ENCODE results near the gene KPNA4.
"Not testable (repeated sequence)": the region's sequence is repeated elsewhere in the genome, so short reads cannot be mapped to it uniquely, and the experiment has no call there.

KPNA4 gene, protein sequence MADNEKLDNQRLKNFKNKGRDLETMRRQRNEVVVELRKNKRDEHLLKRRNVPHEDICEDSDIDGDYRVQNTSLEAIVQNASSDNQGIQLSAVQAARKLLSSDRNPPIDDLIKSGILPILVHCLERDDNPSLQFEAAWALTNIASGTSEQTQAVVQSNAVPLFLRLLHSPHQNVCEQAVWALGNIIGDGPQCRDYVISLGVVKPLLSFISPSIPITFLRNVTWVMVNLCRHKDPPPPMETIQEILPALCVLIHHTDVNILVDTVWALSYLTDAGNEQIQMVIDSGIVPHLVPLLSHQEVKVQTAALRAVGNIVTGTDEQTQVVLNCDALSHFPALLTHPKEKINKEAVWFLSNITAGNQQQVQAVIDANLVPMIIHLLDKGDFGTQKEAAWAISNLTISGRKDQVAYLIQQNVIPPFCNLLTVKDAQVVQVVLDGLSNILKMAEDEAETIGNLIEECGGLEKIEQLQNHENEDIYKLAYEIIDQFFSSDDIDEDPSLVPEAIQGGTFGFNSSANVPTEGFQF

GRCh38 chr3:160565442-160566403 is at the start of gene KPNA4:
Gene KPNA4, minus strand, starts transcription at chr3:160565571. Its CDS starts 289 bp downstream, at chr3:160565282.
- DNase-seq, result peak; percentile 93 to 98

DNA sequence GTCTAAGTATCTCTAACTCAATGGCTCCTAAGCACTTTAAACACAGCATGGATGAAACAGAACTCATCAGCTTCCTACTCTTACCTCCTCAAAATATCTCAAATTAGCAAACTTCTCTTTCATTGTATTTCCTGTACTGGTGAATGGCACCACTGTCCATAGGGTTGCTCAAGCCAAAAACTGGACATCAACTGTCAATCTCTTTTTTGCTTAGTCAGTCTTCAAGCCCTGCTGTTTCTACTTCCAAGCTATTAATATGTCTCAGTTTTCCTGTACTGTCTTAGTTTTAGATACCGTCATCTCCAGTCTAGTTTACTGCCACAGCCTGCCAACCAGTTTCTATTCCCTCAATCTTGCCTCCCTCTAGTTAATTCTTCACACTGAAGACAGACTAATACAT is 48.3 kb upstream of the KPNA4 start:
- DNase-seq, result no peak

GRCh38 chr3:160612386-160613075 is 47.2 kb upstream of the KPNA4 start:
- no peak for DNase-seq

DNA sequence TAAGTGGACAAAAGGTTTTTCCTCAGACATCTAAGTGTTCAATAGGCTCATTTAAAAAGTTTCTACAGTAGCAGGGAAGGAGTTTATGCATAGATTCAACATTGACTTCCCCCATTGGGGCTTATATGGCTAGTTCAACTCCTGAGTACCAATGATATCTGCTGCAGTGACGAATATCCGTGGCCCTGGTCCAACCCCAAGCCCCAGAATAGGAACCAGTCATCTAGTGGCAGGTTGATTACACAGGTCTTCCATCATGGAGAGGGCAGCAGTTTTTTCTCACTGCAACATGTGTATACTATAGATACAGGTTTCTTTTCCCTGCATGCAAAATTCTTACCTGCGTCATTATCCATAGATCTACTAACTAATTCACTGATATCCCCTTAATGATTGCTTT is 45.8 kb upstream of the KPNA4 start:
- DNase-seq, result no peak

- no peak for DNase-seq
Observed at GRCh38 chr3:160608870-160609269, 43.5 kb upstream of the KPNA4 start.

DNA sequence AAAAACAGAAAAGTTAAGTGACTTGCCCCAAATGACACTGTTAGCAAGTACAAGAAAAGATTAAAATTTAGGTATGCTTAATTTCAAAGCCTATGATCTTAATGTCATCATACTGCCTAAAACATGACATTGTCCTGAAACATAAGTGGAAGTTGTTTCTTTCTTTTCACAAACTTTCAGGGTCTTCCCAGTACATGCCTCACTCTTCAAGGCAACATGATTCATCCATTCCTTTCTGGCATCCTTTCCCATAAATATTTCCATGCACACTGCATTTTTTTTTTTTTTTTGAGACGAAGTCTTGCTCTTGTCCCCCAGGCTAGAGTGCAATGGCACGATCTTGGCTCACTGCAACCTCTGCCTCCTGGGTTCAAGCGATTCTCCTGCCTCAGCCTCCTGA is 42.5 kb upstream of the KPNA4 start:
- no peak for DNase-seq

GRCh38 chr3:160605315-160605714 is 39.9 kb upstream of the KPNA4 start:
- DNase-seq, result no peak

GRCh38 chr3:160603845-160604244 is 38.5 kb upstream of the KPNA4 start:
- DNase-seq, result not testable (repeated sequence)

GRCh38 chr3:160602259-160602658 is 36.9 kb upstream of the KPNA4 start:
- DNase-seq, result no peak

- DNase-seq, result no peak
Observed at GRCh38 chr3:160601288-160601687, 35.9 kb upstream of the KPNA4 start.

DNA sequence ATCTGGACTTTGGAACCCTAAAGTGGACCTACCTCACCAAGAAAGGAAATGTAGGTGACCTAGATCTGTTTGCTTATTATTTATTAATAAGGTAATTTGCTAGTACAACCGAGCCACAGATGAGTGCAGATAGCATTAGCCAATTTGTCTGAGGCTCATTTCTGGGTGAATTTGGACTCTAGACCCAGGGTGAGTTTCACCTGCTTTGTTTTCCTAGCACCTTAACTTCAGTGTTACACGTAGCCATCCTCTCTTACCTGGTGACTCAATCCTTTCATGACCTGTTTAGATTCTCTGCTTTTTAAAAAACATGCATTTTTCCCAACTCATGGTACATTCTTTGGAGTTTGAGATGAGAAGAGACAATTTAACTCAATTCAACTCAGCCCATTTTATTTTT is 33.5 kb upstream of the KPNA4 start:
- DNase-seq, result no peak

GRCh38 chr3:160588023-160588422 is 22.7 kb upstream of the KPNA4 start:
- no peak for DNase-seq

DNA sequence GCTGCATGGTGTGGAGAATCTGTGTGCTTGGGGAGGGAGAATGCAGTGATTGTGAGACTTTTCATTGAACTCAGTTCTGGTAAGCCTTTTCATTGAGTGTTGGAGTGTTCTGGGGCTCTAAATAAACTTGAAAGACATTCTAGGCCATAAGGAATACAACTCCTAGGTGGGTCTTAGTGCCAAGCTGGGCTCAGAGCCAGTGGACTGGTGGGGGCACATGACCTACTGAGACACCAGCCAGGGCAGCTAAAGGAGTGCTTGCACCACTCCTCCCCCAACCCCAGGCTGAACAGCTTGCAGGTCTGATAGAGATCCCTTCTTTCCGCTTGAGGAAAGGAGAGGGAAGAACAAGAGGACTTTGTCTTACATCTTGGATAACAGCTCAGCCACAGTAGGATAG is 21.7 kb upstream of the KPNA4 start:
- DNase-seq, result no peak

- DNase-seq, result no peak
Observed at GRCh38 chr3:160586679-160587078, 21.3 kb upstream of the KPNA4 start.

DNA sequence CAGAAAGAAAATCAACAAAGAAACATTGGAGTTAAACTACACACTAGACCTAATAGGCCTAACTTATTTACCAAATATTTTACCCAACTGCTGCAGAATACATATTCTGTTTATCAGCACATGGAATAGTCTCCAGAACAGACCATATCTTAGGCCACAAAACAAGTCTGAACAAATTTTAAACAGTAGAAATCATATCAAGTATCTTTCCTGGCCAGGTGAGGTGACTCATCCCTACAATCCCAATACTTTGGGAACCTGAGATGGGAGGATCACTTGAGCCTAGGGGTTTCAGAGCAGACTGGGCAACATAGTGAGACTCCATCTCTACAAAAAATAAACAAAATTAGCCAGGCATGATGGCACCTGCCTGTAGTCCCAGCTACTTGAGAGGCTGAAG is 18.1 kb upstream of the KPNA4 start:
- no peak for DNase-seq

DNA sequence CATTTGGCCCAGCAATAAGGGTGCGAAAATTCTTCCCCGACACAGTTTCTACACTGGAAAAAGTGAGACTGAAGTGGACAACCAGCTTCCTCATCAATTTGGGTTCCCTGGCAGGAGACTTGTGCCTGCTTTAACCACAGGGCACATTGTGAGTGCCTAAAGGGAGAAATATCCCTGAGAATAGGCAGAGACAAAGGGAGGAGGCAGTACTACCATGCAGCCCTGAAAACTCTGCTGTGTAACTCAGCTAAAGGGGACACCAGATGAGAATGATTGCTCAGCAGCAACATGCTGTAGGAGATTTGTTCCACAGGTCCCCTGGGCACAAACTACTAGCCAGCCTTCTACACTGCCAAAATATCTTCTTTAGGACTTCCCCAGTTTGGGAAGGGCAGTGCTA is 15.6 kb upstream of the KPNA4 start:
- no peak for DNase-seq

- peak in 1 of 2 experiments; percentile 39 for DNase-seq
Observed at GRCh38 chr3:160577556-160578195, 12.3 kb upstream of the KPNA4 start.

DNA sequence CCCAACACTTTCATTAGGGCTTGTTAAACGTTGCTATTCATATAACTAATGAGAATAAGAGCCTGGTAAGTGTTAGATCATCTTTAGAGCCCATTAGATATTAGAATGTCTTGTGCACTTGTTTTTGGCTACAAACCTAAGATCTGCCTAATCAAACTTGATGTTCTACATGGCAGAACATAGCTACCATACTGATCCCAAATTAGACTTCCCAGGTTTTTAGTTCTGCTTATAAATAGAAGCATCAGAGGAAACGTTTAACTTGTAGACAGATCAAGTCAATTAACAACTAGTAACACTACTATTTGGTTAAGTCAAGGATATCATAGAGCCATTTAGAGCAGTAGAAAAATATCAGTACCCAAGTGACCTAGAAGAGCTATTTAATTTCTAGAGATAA is 11.7 kb upstream of the KPNA4 start:
- DNase-seq, result no peak

DNA sequence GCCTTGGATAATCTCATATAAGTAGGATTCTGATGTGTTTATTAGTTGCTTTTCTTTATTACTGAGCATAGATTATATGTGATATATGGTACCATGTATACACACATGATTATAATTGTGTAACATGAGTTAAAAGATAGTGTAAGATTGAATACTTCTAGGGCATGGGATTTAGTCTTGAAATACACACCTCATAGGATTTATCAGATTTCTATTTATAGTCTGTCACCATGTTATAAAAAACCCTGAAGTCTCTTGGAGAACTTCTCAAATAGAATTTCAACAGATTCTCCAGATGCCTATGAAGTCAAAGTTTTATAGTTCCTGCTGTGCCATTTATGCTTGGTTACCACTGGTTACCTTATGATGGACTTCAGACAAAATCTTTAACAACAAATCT is 11.2 kb upstream of the KPNA4 start:
- no peak for DNase-seq

DNA sequence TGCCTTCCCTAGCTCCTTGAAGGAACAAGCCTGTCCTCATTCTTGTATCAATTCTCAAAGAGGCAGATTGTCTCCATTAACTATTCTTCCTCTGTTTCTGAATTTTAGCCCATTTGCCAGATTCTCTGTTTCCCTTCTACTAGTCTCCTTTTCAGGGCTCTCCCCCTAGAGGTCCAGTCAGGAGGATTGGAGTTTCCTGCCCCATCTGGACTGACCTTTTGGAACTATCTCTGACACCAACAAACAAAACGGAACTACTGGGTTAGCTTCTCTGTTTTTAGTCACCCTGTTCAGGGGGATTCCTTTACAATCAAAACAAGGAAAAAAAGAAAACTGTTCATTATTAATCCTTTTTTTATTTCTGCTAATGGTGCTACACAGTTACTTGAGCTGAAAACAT is 10.2 kb upstream of the KPNA4 start:
- no peak for DNase-seq

GRCh38 chr3:160574636-160575035 is 9.3 kb upstream of the KPNA4 start:
- no peak for DNase-seq

GRCh38 chr3:160573955-160574525 is 8.7 kb upstream of the KPNA4 start:
- not testable (repeated sequence) for DNase-seq

Measured in NCI-H526 (cell line).